Keratinocyte (primary cell): Measurements from ENCODE around the gene SMC1B. TPM values are rescaled to one million over a fixed set of nuclear protein-coding genes. Genes with fewer than 3 reads are reported as not detected.

Source experiments
- DNase-seq: peaks from one replicate; pipeline ENCODE4 v3.0.0-alpha.2; 2011; ENCODE audit warnings: low read depth, missing footprints, low spot score
- FAIRE-seq: peaks from 2 replicates; lab custom pipeline; 2011; peaks lifted over from hg19 to GRCh38; lab: Jason Lieb, UNC
- H2AFZ ChIP-seq: 2 replicates; pipeline ENCODE4 v1.6.0; 2012; ENCODE audit warnings: low read length, control low read depth, inconsistent platforms; ENCODE audit not compliant: control insufficient read depth
- H3K27ac ChIP-seq: 2 replicates; pipeline ENCODE4 v1.5.1; 2011; ENCODE audit warnings: low read length; ENCODE audit not compliant: control insufficient read depth, insufficient read depth
- H3K27me3 ChIP-seq: 3 replicates; pipeline ENCODE4 v1.6.0; 2011; ENCODE audit warnings: low read length; ENCODE audit not compliant: control insufficient read depth, insufficient read depth; ENCODE audit errors: extremely low read depth
- H3K36me3 ChIP-seq, 2 experiments: 2 replicates in 1 of 2; 3 replicates in 1 of 2; pipeline ENCODE4 v1.5.1; 2011; ENCODE audit warnings: low read length in 2 of 2, mild to moderate bottlenecking in 1 of 2; ENCODE audit not compliant: control insufficient read depth in 2 of 2, insufficient read depth in 2 of 2; ENCODE audit errors: extremely low read depth in 1 of 2
- H3K4me1 ChIP-seq: 3 replicates; pipeline ENCODE4 v1.5.1; 2011; ENCODE audit warnings: low read length; ENCODE audit not compliant: control insufficient read depth, insufficient read depth; ENCODE audit errors: extremely low read depth
- H3K4me2 ChIP-seq: 3 replicates; pipeline ENCODE4 v1.6.0; 2011; ENCODE audit warnings: low read depth, low read length; ENCODE audit not compliant: control insufficient read depth, insufficient read depth; ENCODE audit errors: extremely low read depth
- H3K4me3 ChIP-seq, 3 experiments: fragments of 200-600 bp in 1 of 3; sonication (generic) in 1 of 3; 2 replicates in 2 of 3; 3 replicates in 1 of 3; pipeline ENCODE4 v1.5.1; 2011 to 2016; ENCODE audit warnings: low read length in 3 of 3, mild to moderate bottlenecking in 3 of 3, control low read depth in 2 of 3, inconsistent platforms in 1 of 3, low read depth in 1 of 3, mixed read lengths in 1 of 3, mixed run types in 1 of 3, moderate library complexity in 1 of 3; ENCODE audit not compliant: control insufficient read depth in 2 of 3, insufficient read depth in 2 of 3; ENCODE audit errors: extremely low read depth in 1 of 3
- H3K79me2 ChIP-seq: 2 replicates; pipeline ENCODE4 v1.6.0; 2012; ENCODE audit warnings: low read length; ENCODE audit not compliant: control insufficient read depth, insufficient read depth
- H3K9ac ChIP-seq: 3 replicates; pipeline ENCODE4 v1.6.0; 2011; ENCODE audit warnings: low read length; ENCODE audit not compliant: control insufficient read depth, insufficient read depth; ENCODE audit errors: extremely low read depth
- H3K9me1 ChIP-seq: 3 replicates; pipeline ENCODE4 v1.6.0; 2011; ENCODE audit warnings: low read length; ENCODE audit not compliant: control insufficient read depth, insufficient read depth; ENCODE audit errors: extremely low read depth
- H3K9me3 ChIP-seq: 2 replicates; pipeline ENCODE4 v1.5.1; 2012; ENCODE audit warnings: low read depth, low read length; ENCODE audit not compliant: control insufficient read depth
- H4K20me1 ChIP-seq: 3 replicates; pipeline ENCODE4 v1.6.0; 2011; ENCODE audit warnings: low read length; ENCODE audit not compliant: control insufficient read depth, insufficient read depth; ENCODE audit errors: extremely low read depth
- EZH2 ChIP-seq: IDR thresholded peaks from one replicate; pipeline ENCODE4 v1.6.1; 2012; ENCODE audit warnings: inconsistent platforms, mild to moderate bottlenecking, low read length, moderate library complexity
- dilution Hi-C: fragments of 300-500 bp; cut with MboI; formaldehyde crosslinking; loops from one replicate; pipeline ENCODE4 v1.7.0; 2020; ENCODE audit warnings: low sequenced_read_pairs; ENCODE audit not compliant: extremely low pct_ligation_motif_present
- polyA plus RNA-seq, 5 experiments: library from polyadenylated mRNA; depleted of rRNA in 3 of 5; stranded (reverse) in 3 of 5; stranded (forward) in 1 of 5; unstranded in 1 of 5; fragments of >200 nt; gene quantifications; 1 replicate in 1 of 5; 2 replicates in 3 of 5; 3 replicates in 1 of 5; pipeline versions ENCODE4 v1.2.1 to v1.2.3, GENCODE V29; 2011 to 2012; ENCODE audit warnings: missing spikeins in 2 of 5, low read depth in 1 of 5, low replicate concordance in 1 of 5
- TF ChIP-seq, protein P1 (sequence below), 3 experiments: IDR thresholded peaks in 1 of 3; conservative IDR thresholded peaks in 1 of 3; optimal IDR thresholded peaks in 1 of 3; 2 replicates in 2 of 3; 3 replicates in 1 of 3; pipeline versions ENCODE3 to v1.5.1; 2011; ENCODE audit warnings: low read length in 3 of 3, mild to moderate bottlenecking in 3 of 3, moderate library complexity in 2 of 3, control low read depth in 1 of 3, inconsistent platforms in 1 of 3; ENCODE audit not compliant: insufficient read depth in 2 of 3; ENCODE audit errors: extremely low read depth in 1 of 3

Gene SMC1B
- polyA plus RNA-seq, 1 donor (not counting 4 experiments of a cell fraction or from before 2014, with no cell fraction given) = not detected

DNA sequence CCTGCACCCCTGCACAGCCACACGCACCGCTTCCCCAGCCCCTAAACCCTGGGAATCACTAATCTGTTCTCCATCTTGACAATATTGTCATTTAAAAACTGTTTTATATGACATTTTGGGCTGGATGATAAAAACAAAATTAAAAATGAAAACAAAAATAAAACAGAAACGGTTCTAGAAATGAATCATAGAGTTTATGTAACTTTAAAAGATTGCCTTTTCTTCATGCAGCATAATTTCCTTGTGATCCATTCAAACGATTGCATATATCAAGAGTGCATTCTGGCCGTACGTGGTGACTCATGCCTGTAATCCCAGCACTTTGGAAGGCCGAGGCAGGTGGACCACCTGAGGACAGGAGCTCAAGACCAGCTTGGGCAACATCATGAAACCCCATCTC, 110.2 kb downstream of the SMC1B start:
- H3K9me3 ChIP-seq = no peaks in the 10 kb centered on the region
- TF ChIP-seq EZH2 = no peak
- TF ChIP-seq, protein P1, sequence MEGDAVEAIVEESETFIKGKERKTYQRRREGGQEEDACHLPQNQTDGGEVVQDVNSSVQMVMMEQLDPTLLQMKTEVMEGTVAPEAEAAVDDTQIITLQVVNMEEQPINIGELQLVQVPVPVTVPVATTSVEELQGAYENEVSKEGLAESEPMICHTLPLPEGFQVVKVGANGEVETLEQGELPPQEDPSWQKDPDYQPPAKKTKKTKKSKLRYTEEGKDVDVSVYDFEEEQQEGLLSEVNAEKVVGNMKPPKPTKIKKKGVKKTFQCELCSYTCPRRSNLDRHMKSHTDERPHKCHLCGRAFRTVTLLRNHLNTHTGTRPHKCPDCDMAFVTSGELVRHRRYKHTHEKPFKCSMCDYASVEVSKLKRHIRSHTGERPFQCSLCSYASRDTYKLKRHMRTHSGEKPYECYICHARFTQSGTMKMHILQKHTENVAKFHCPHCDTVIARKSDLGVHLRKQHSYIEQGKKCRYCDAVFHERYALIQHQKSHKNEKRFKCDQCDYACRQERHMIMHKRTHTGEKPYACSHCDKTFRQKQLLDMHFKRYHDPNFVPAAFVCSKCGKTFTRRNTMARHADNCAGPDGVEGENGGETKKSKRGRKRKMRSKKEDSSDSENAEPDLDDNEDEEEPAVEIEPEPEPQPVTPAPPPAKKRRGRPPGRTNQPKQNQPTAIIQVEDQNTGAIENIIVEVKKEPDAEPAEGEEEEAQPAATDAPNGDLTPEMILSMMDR (optimal IDR thresholded peaks at IDR 0.05 in 1 of 3, IDR thresholded peaks at IDR 0.05 in 1 of 3, conservative IDR thresholded peaks at IDR 0.05 in 1 of 3; ENCODE audit: extremely low read depth in 1 of 3, insufficient read depth in 2 of 3, low read length in 3 of 3) = no peak
- dilution Hi-C loops = no loop called here
- DNase-seq = no peak
- H3K4me3 ChIP-seq = no peak overlapping the region
- H3K9me1 ChIP-seq = no peaks in the 10 kb centered on the region
- no peak overlapping the region for H3K27ac ChIP-seq
- no peaks in the 10 kb centered on the region for H3K4me1 ChIP-seq
- H4K20me1 ChIP-seq = no peaks in the 10 kb centered on the region
- no peaks in the 10 kb centered on the region for H3K36me3 ChIP-seq
- H3K27me3 ChIP-seq = no peaks in the 10 kb centered on the region
- no peak overlapping the region for H3K9ac ChIP-seq
- no peak overlapping the region for H2AFZ ChIP-seq
- no peak overlapping the region for H3K4me2 ChIP-seq
- FAIRE-seq = no peak
- H3K79me2 ChIP-seq = no peaks in the 10 kb centered on the region

DNA sequence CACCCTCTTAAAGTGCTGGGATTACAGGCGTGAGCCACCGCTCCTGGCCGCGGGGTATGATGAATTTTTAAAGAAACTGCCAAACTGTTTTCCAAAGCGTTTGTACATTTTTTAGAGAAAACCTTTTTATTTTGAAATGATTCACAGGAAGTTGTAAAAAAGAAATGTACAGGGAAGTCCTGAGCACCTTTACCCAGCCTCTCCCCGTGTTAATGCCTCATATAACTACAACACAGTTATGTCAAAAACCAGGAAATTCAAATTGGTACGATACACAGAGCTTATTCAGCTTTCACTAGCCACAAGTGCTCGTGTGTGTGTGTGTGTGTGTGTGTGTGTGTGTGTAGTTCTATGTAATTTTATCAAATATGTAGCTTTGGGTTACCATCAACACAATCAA, 110.6 kb downstream of the SMC1B start:
- Histone ChIP-seq H3K79me2 (no peaks in the 10 kb centered on the region), H3K9ac (no peak overlapping the region), H3K36me3 (no peaks in the 10 kb centered on the region), H3K9me3 (no peaks in the 10 kb centered on the region), H3K4me1 (no peaks in the 10 kb centered on the region), H3K4me3 (no peak overlapping the region), H3K27ac (no peak overlapping the region), H3K9me1 (no peaks in the 10 kb centered on the region), H4K20me1 (no peaks in the 10 kb centered on the region), H3K27me3 (no peaks in the 10 kb centered on the region), H3K4me2 (no peak overlapping the region), H2AFZ (no peak overlapping the region)
- no peak for DNase-seq
- FAIRE-seq = no peak
- dilution Hi-C loops = no loop called here
- no peak for TF ChIP-seq EZH2
- TF ChIP-seq, protein P1 (optimal IDR thresholded peaks at IDR 0.05 in 1 of 3, IDR thresholded peaks at IDR 0.05 in 1 of 3, conservative IDR thresholded peaks at IDR 0.05 in 1 of 3; ENCODE audit: extremely low read depth in 1 of 3, insufficient read depth in 2 of 3, low read length in 3 of 3) = no peak
